GM18508 (cell line): ENCODE data around the gene SLC6A3.

Experiments
- ATAC-seq: cut with Tn5 transposase; IDR thresholded peaks from one replicate; pipeline ENCODE4 v1.9.1; 2021; ENCODE audit warnings: moderate number of reproducible peaks; ENCODE audit not compliant: insufficient read depth, unreplicated experiment

SLC6A3 gene

GRCh38 chr5:1443171-1443570 is 2.1 kb downstream of the SLC6A3 start:
- no peak for ATAC-seq

DNA sequence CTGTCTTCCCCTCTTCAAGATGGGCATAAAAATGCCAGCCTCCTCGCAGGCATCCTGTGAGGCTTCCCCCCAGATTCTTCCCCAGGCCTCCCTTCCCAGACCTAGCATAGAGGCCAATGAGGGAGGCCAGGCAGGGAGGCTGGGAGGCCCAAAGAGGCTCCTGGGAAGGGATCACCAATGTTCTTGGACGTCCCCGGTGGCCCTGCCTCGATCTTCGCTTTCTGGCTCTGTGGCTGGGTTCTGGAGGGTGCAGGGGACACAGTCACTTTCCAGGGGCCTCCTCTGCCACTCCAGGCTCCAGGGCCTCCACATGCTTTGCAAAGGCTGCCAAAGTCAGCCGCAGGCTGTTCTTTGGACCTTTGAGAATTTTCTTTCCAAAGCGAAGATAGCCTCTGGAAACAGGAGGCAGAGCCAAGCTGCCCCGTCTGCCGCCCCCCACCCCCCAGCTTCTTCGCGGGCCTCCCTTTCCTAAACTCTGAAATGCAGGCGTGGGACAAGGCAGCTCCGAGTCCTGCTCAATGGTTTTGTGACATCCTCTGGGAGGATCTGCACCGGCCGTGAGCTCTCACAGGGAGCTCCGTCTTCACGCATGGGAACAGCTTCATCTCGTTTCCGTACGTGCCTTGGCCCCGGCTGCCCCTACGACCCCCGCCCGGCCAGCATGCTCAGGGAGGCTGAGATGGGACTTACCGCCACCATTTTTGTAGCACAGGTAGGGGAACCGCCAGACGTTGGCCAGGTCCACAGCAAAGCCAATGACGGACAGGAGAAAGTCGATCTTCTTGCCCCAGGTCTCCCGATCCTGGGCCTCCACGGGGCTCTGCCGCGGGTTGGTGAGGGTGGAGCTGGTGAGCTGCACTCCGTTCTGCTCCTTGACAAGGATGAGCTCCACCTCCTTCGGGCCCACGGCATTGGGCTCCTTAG is 2.8 kb downstream of the SLC6A3 start:
- ATAC-seq: no peak

- no peak for ATAC-seq
Observed at GRCh38 chr5:1441166-1441865, 3.9 kb downstream of the SLC6A3 start.

DNA sequence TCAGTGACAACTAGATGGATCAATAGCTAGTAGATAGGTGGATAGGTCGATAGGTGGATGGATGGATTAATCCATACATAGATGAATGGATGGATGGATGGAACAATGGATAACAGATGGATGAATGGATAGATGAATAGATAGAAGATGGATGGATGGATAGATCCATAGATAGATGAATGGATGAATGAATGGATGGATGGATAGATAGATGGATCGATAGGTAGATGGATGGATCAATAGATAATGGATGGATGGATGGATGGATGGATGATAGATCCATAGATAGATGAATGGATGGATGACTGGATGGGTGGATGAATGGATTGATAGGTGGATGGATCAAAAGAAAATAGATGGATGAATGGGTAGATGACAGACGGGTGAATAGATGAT is 5.1 kb downstream of the SLC6A3 start:
- no peak for ATAC-seq

DNA sequence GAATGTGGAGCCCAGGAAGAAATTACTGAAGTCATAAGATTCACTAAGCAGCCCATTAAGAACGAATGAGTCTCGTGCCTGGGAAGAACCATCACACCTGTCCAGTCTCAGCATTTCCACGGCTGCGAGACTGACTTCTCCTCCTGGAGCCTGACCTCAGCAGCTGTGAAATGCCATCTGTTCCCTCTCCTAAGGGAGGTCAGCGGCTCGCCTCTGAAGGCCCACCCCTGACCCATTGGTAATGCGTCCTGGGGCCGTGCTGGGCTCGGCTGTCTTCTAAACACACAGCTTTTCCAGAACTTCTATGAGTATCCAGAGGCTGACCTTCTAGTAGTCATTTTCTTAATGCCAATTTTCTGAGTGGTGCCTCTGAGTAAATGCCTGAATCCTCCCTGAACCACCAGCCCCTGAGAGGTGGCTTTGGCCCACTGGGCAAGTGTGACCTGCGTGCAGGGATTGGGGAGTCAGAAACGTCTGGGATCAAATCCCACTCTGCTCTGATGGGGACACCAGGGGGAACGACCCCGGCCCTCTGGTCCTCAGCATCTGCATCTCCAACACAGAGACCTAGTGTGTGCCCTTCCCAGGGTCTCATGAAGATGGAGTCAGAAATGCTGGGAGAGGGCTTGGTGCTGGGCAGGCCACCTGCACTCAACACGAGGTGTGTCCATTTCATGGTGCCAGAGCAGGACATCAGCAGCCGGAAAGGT is 5.7 kb downstream of the SLC6A3 start:
- no peak for ATAC-seq

GRCh38 chr5:1438871-1439270 is 6.4 kb downstream of the SLC6A3 start:
- ATAC-seq: no peak

- no peak for ATAC-seq
Observed at GRCh38 chr5:1437876-1438559, 7.2 kb downstream of the SLC6A3 start.

DNA sequence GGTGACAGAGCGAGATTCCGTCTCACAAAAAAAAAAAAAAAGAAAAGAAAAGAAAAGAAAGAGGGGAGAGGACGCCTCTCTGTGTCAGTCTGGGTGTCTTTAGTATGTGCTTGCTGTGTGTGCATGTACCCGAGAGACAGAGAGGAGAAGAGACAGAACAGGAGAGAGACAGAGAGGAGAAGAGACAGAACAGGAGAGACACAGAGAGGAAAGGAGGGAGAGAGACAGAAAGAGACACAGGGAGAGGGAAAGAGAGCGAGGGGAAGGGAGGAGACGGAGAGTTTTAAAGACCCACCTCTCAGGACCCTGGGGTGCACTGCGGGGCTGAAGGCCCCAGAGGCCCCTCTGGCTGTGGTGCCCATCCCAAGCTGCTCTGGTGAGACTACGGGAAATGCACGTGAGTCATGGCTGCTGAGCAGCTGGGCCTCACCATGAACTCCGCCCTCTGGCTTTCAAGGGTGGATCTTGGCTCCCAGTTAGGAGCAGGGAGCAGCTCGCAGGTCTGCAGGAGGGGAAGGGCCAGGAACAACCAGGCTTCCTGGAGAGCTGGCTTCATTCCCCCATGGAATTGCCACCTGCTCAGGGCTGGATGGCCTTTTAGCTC is 7.9 kb downstream of the SLC6A3 start:
- no peak for ATAC-seq

DNA sequence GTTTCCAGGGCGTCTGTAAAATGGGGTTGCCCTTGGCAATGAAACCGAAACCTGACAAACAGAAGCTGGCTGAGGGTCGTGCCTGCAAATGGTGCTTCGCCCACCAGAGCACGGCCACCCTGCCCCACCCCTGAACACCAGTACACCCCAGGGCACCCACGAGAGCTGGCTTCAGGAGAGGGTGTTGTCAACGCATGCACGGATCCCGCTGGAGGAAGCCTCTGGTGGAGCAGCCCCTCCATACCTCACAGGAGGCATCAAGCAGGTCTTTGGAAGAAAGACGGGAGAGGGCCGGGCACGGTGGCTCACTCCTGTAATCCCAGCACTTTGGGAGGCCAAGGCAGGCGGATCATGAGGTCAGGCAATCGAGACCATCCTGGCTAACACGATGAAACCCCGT is 8.6 kb downstream of the SLC6A3 start:
- no peak for ATAC-seq

- no peak for ATAC-seq
Observed at GRCh38 chr5:1436036-1436435, 9.2 kb downstream of the SLC6A3 start.

DNA sequence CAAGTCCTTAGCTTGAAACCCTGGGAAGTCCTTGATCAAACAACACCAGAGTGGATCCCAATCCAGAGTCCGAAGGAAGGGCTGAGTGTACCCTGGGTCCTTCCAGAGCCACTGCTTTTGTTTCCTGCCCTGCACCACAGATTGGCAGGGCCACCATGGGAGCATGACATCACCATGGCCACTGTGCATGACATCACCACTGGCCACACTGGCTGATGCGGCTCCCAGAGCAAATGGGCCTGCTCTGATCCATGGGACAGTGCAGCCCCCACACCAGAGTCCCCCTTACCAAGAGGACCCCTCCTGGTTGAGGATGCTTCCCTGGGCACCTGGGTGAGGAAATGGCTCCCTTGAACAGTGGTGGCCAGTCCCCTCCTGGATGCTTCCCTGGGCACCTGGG is 9.9 kb downstream of the SLC6A3 start:
- ATAC-seq: no peak

DNA sequence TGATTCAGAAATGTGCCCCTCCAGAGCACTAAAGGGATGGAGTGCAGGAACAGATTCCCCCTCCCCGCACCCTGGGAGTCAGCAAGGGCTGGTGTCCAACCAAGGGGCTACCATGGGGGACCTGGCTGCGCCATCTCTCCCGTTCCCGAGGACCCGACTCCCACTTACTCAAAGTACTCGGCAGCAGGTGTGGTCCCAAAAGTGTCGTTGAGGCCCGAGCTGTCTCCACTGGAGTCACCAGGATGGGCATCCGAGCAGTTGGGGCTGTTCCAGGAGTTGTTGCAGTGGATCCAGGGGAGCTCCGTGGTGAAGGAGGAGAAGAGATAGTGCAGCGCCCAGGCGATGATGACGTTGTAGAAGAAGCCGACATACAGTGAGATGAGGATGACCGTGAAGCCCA is 12.9 kb downstream of the SLC6A3 start:
- no peak for ATAC-seq

DNA sequence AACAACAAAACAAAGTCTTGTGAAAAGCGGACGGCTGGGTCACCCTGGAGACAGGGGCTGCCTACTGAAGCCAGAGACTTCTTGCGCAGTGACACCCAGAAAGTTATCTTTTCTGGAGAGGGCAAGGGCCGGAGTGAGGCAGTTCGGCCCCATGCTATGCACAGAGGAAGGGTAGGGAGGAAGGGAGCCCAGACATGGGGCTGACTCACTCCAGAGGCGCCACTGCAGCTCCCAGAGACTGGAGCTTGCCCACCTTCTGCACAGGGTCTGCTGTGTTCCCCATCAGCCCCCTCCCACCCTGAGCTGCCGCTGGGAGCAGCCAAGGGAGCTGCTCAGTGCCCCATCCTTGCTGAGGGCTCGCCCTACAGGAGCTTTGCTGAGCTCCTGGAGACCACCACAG is 13.3 kb downstream of the SLC6A3 start:
- ATAC-seq: no peak

GRCh38 chr5:1431021-1431811 is 14.0 kb downstream of the SLC6A3 start:
- ATAC-seq: no peak

- no peak for ATAC-seq
Observed at GRCh38 chr5:1430121-1430795, 15.0 kb downstream of the SLC6A3 start.

DNA sequence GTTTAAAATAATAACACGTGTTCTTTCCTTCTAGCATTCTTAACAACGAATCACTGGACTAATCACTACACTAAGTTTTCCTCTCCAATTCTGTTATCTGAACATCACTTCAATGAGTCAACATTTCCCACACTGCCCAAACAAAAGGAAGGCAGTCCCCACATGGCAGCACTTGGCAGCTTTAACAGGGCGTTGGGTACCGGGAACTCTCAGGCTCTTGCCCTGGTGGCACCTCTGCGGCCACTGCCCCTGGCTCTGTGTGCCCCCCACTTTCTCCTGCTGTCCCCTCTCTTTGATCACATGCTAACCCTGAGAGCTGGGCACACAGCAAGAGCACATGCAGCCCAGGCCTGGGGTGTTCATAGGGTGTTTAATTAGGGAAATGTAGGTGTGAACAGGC is 15.7 kb downstream of the SLC6A3 start:
- ATAC-seq: no peak

GRCh38 chr5:1429066-1429465 is 16.2 kb downstream of the SLC6A3 start:
- no peak for ATAC-seq

GRCh38 chr5:1428107-1428506 is 17.1 kb downstream of the SLC6A3 start:
- ATAC-seq: no peak

GRCh38 chr5:1424716-1425115 is 20.5 kb downstream of the SLC6A3 start:
- ATAC-seq: no peak
